Upper lobe of left lung (tissue), 4 donors: ENCODE data around the gene GCC1.

ENCODE experiments used
- CTCF ChIP-seq, 6 experiments: fragments of 450-650 bp in 4 of 6; fragments of 200-600 bp in 2 of 6; sonication (generic) in 2 of 6; IDR thresholded peaks; one replicate each; pipeline ENCODE4 v1.5.1; 2016 to 2019; ENCODE audit warnings: antibody characterized with exemption in 6 of 6
- EP300 ChIP-seq, 4 donors: sonication (generic); formaldehyde crosslinking; IDR thresholded peaks; one replicate each; pipeline ENCODE4 v1.5.1; 2017; ENCODE audit warnings: antibody characterized with exemption in 4 of 4, control low read depth in 2 of 4
- POLR2A ChIP-seq, 4 donors: fragments of 450-650 bp; IDR thresholded peaks; one replicate each; pipeline ENCODE4 v1.5.1; 2016 to 2017; ENCODE audit warnings: antibody characterized with exemption in 4 of 4, mild to moderate bottlenecking in 2 of 4
- POLR2AphosphoS5 ChIP-seq, 2 donors: sonication (generic); formaldehyde crosslinking; IDR thresholded peaks; one replicate each; pipeline ENCODE4 v1.5.1; 2017; ENCODE audit warnings: antibody characterized with exemption in 2 of 2

- TF ChIP-seq CTCF (IDR thresholded peaks at IDR 0.05) (no peak), POLR2A (IDR thresholded peaks at IDR 0.05) (no peak), POLR2AphosphoS5 (IDR thresholded peaks at IDR 0.05) (no peak), EP300 (IDR thresholded peaks at IDR 0.05) (no peak)
These were observed 39.9 kb upstream of the GCC1 start for GRCh38 chr7:127625331-127625730.
